ENCODE measurements around the gene MSI2.

GRCh38 chr17:57375770-57376225 is 119.5 kb downstream of the MSI2 start:
- TF ChIP-seq POLR2A (IDR thresholded peaks at IDR 0.05) (no peak), CTCF (IDR thresholded peaks at IDR 0.05) (no peak)

Data from thyroid gland (tissue), 4 donors.